T-helper 1 cell treated with Interleukin-12 subunit alpha and Interleukin-12 subunit beta and Interleukin-4 antibody, amounts not matched to agents 30 ng/mL and 1 ng/mL, for 36 hours (primary cell): Measurements from ENCODE around the gene TANC1. TPM values are rescaled to one million over a fixed set of nuclear protein-coding genes. Genes with fewer than 3 reads are reported as not detected.

Experiments
- intact Hi-C: fragments of 100-400 bp; cut with micrococcal nuclease; formaldehyde crosslinking; loops from one replicate; pipeline ENCODE4 v1.15.1; 2024
- total RNA-seq: library from RNA; stranded (reverse); gene quantifications from 2 replicates; pipeline ENCODE4 v1.2.3, GENCODE V29; 2022

TANC1 gene
- total RNA-seq, 1 donor from 2014 or later = 0.64 TPM

GRCh38 chr2:159154366-159154765 lies 185.9 kb downstream of the TANC1 start:
- intact Hi-C loops = no loop called here

- intact Hi-C loops = no loop called here
Observed at GRCh38 chr2:159155320-159155719, 186.9 kb downstream of the TANC1 start.

- intact Hi-C loops = no loop called here
Observed at GRCh38 chr2:159155791-159156190, 187.4 kb downstream of the TANC1 start.

- intact Hi-C loops = no loop called here
Observed at GRCh38 chr2:159156834-159157233, 188.4 kb downstream of the TANC1 start.

GRCh38 chr2:159157361-159158209 lies 189.1 kb downstream of the TANC1 start:
- intact Hi-C loops = no loop called here

- intact Hi-C loops = no loop called here
Observed at GRCh38 chr2:159160412-159160811, 192.0 kb downstream of the TANC1 start.

GRCh38 chr2:159160954-159161353 lies 192.5 kb downstream of the TANC1 start:
- intact Hi-C loops = no loop called here

GRCh38 chr2:159163930-159164329 lies 195.5 kb downstream of the TANC1 start:
- intact Hi-C loops = no loop called here

- intact Hi-C loops = no loop called here
Observed at GRCh38 chr2:159164457-159164911, 196.0 kb downstream of the TANC1 start.

- intact Hi-C loops = no loop called here
Observed at GRCh38 chr2:159165048-159165447, 196.6 kb downstream of the TANC1 start.

GRCh38 chr2:159168707-159169106 lies 200.3 kb downstream of the TANC1 start:
- intact Hi-C loops = no loop called here

- intact Hi-C loops = no loop called here
Observed at GRCh38 chr2:159169187-159169586, 200.7 kb downstream of the TANC1 start.

GRCh38 chr2:159172403-159172802 lies 204.0 kb downstream of the TANC1 start:
- intact Hi-C loops = no loop called here

- intact Hi-C loops = no loop called here
Observed at GRCh38 chr2:159174759-159175158, 206.3 kb downstream of the TANC1 start.

- intact Hi-C loops = no loop called here
Observed at GRCh38 chr2:159175182-159175581, 206.7 kb downstream of the TANC1 start.

GRCh38 chr2:159175927-159176326 lies 207.5 kb downstream of the TANC1 start:
- intact Hi-C loops = no loop called here

GRCh38 chr2:159176555-159176954 lies 208.1 kb downstream of the TANC1 start:
- intact Hi-C loops = no loop called here

GRCh38 chr2:159177357-159177756 lies 208.9 kb downstream of the TANC1 start:
- intact Hi-C loops = no loop called here

- intact Hi-C loops = no loop called here
Observed at GRCh38 chr2:159177957-159178356, 209.5 kb downstream of the TANC1 start.

- intact Hi-C loops = no loop called here
Observed at GRCh38 chr2:159179096-159179495, 210.7 kb downstream of the TANC1 start.

GRCh38 chr2:159179696-159180095 lies 211.3 kb downstream of the TANC1 start:
- intact Hi-C loops = no loop called here

- intact Hi-C loops = no loop called here
Observed at GRCh38 chr2:159183346-159183745, 214.9 kb downstream of the TANC1 start.
